COR-L47 (cell line): ENCODE data around the gene CPA2.

Experiments
- DNase-seq: peaks from one replicate; lab custom pipeline; 2025; lab: John Stamatoyannopoulos, UW

Gene CPA2

GRCh38 chr7:130279906-130280305 lies 13.2 kb downstream of the CPA2 start:
- no peak for DNase-seq

- no peak for DNase-seq
These were observed 14.6 kb downstream of the CPA2 start for GRCh38 chr7:130281260-130281659.

GRCh38 chr7:130286881-130287280 lies 20.2 kb downstream of the CPA2 start:
- DNase-seq = no peak

- DNase-seq = no peak
These were observed 21.5 kb downstream of the CPA2 start for GRCh38 chr7:130288168-130288567.

- DNase-seq = no peak
These were observed 22.2 kb downstream of the CPA2 start for GRCh38 chr7:130288829-130289228.

DNA sequence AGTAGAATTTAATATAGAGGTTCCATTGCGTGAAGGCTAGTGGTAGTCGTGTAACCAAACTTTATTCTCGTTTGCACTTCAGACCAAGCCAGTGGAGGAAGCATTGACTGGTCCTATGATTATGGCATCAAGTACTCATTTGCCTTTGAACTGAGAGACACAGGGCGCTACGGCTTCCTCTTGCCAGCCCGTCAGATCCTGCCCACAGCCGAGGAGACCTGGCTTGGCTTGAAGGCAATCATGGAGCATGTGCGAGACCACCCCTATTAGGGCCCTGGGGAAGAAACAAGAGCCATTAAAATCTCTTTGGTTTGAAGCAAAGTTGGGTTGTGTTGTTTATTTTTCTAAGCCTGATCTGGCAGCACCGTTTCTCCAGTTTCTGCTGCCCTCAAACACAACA lies 22.8 kb downstream of the CPA2 start:
- DNase-seq = no peak

- no peak for DNase-seq
These were observed 24.1 kb downstream of the CPA2 start for GRCh38 chr7:130290745-130291144.

GRCh38 chr7:130292682-130293257 lies 26.1 kb downstream of the CPA2 start, which contains the start of gene CPA4:
Gene CPA4, plus strand, starts transcription at chr7:130293161. Its CDS starts 20 bp downstream, at chr7:130293181.
- no peak for DNase-seq

DNA sequence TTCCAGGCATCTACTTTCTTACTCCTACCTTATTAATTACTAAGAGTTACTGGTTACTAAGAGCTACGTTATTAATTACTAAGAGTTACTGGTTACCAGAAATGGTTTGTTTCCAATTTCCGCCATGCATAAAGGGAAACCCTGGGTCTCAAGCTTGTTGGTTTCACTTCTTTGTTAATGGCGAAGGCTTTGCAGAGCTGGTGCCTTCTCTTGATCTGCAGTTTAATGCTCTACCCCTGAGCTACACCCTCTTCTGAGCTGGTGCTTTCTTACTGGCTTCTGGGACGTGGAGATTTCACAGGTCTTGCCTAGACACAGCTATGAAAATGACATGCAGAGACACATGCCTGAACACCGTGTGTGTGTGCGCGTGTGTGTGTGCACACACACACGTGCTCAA lies 26.9 kb downstream of the CPA2 start:
- no peak for DNase-seq

DNA sequence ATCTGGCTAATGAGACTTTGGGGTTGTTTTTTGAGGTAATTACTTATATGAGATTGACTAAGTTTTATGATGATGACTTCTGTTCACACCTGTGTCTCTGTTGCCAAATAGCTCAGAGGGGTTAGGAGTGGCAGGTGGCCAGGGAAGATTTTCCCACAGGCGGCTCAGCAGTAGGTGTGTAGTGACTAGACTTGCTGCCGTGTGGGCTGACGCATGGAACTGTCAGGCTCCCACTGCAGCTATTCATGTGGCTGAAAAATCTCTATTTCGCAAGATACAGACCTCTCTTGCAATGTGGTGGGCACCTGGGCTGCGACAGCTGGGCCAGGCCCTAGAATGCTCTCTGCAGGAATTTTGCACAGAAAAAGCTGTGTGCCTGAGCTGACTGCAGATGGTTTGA lies 27.7 kb downstream of the CPA2 start:
- DNase-seq = no peak

DNA sequence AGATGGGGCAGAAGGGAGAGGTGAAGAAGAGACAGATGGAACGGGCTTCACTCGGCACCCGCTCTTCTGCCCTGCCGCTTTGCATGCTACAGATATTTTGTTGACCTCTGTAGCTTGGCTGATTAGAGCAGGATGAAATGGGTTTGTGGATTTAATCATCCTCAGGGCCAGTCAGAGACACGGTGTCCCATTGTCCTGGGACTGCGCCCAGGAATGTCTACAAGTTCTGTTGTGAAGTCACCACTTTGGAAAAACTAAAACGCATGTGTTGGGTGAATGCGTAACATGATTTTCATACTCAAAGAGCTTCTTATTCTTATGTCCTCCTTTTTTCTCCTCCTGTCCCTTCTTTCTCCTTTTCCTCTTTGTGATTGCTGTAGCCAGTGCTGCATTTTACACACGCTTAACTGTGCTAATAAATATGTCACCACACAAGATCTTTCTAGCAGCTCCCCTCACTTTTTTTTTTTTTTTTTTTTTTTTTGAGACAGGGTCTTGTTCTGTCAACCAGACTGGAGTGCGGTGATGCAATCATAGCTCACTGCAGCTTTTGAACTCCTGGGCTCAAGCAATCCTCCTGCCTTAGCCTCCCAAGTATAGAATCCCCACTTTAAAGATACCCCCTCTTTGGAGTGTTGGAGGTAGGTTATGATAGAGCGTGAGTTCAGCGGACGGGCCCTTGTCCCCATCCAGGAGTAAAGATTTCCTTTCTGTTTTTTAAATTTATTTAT lies 29.7 kb downstream of the CPA2 start:
- no peak for DNase-seq

- no peak for DNase-seq
These were observed 31.2 kb downstream of the CPA2 start for GRCh38 chr7:130297628-130298543.

DNA sequence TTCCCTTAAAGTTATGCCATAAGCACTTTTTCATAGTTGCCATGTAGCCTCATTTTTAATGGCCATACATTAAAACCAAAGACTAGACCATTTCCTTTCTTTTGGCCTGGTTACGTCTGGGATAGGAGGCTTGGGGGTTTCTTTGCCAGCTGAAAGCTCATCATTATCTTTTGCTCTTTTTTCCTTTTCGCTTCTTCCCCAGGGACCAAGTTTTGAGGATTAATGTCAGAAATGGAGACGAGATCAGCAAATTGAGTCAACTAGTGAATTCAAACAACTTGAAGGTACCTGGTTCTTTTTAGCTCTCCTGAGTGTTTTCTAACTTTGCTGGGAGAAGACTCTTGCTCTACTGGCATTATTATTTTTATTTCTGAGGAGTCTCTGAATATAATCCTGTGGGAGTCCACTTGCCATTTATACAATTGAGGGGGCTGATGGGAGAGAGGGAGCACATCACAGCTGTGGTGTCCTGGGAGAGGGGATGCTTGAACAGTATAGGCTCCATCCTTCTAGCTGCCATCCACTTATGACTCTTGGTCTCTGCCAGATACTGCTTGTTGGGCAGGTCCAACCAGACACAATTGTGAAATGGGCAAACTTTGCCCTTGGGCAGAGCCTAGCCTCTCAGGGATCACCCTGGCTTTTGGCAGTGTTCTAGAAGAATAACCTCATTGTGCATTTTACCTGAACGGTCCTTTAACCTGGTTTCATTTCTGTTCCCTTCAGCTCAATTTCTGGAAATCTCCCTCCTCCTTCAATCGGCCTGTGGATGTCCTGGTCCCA lies 32.1 kb downstream of the CPA2 start:
- DNase-seq = no peak

DNA sequence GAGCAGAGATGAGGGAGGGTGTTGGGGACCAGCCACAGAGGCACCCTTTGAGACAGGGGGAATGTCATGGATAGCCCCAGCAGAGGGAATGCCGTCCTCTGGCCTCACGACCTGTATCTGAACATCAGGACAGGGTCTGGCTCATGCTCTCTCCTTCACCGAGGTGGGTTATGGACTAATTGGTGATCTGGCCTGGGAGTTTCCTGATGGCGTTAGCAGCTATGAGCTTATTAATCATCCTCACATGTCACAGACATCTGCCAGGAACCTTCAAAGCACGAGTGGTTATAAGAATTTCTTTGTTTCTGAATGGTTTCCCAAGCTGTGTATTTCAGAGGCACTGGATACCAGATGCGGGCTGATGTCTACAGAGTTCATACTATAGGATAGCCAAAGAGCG lies 33.2 kb downstream of the CPA2 start:
- DNase-seq = no peak

DNA sequence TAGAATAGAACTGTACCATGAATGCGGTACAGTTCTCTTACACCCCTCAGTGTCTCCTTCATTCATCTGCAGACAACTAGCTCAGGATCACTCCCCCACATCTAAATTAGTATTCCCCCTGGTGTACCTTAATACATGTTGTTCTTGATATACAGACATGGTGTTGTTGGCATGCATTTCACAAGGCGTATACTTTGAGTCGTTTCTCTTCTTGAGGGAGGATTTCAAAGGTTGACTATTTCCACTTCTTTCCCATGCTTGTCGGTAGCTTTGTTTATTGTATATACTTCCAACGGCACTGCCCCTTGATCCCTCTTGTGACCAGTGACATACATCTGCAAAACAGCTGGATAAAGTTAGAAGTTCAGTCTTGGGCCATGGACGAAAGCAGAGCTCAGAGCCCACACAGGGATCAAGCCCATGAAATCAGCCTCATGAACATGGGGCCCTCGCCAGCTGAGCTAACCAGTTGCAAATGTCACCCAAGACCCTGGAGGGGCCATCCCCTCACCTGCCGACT lies 34.9 kb downstream of the CPA2 start:
- no peak for DNase-seq

DNA sequence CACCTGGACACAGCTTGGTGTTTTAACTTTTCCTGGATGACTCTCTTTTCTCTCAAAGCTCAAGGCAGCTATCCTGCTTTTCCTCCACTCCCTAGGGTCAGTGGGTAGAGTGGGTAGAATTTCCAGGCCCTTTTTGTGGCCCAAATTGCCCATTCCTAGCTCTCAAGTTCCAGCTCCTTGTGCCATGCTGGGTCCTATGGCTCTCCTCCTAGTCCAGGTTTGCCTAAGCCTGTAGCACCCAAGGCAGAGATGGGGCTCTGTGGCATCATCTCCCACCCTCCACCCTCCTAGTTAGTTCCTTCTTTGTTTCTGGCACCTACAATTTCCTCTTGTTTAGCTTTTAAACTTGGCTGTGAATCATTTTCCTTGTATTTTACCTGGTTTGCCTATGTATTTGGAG lies 36.0 kb downstream of the CPA2 start:
- no peak for DNase-seq

- DNase-seq = peak; percentile 18
These were observed 36.5 kb downstream of the CPA2 start for GRCh38 chr7:130303127-130303526.

GRCh38 chr7:130303551-130303950 lies 36.9 kb downstream of the CPA2 start:
- no peak for DNase-seq

GRCh38 chr7:130303982-130304381 lies 37.3 kb downstream of the CPA2 start:
- no peak for DNase-seq

DNA sequence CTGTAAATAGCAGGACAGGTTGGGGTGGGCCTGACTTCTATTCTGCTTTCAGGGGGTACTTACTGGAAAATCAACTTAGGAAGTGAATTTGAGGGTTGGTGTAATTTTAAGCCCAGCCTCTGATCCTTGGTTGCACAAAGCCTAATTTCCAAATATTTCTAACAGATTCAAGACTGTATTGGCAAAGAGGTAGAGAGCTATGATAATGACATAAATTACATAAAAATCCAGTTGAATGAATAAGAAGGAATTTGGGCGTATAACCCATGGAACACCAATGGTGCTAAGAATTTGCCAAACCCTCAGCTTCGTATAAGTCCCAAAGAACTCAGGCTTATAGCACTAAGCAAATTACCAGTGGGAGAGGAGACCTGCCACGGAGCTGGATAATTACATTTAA lies 38.2 kb downstream of the CPA2 start:
- DNase-seq = no peak

GRCh38 chr7:130305433-130306042 lies 38.9 kb downstream of the CPA2 start:
- no peak for DNase-seq
